SKM-1 (cell line): ENCODE data around the gene SIPA1.

ENCODE experiments used
- DNase-seq: peaks from one replicate; lab custom pipeline; 2025; ENCODE audit not compliant: unreplicated experiment; lab: John Stamatoyannopoulos, UW

The SIPA1 gene

GRCh38 chr11:65637794-65638419 is at the start of gene SIPA1:
SIPA1 (plus strand) TSS chr11:65638101; CDS start chr11:65640922, 2,821 bp downstream.
- DNase-seq: peak; percentile 35

DNA sequence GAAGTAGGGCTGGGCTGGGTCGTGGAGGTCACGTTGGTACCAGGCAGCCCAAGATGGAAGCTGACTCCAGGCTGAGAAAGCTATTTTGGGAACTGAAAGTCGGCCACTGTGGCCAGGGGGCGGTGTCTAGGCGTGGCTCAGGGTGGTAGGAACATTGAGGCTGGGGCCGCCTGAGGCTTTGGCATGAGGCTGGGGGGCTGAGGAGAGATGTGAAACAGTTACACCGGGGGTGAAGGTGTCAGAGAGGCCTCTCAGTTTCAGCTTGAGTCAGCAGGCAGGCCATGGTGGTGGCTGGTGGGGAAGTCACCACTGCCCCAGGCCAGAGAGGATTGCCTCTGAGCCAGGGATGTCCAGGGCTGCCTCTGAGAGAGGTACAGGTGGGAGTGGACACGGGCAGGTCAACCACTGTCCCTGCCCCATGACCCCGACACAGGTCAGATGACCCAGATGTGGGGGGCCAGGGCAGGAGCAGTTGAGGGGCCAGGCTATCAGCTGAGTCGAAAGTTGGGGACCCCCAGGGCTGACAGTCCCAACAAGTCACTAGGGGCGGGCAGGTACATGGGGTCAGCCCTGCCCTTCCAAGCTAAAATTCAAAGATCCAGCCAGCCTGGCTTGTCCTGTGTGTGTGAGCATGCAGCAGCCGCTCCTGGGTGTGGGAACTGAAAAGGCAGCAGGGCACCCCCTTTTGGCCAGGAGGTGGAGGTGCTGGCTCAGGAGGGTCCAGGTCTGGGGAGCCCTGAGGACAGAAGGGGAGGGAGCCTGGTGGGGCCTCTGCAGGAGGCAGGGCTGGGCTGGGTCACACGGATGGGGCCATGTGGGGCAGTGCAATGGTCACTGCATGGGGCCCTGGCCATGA is 49.5 kb upstream of the SIPA1 start:
- DNase-seq: peak; percentile 45

DNA sequence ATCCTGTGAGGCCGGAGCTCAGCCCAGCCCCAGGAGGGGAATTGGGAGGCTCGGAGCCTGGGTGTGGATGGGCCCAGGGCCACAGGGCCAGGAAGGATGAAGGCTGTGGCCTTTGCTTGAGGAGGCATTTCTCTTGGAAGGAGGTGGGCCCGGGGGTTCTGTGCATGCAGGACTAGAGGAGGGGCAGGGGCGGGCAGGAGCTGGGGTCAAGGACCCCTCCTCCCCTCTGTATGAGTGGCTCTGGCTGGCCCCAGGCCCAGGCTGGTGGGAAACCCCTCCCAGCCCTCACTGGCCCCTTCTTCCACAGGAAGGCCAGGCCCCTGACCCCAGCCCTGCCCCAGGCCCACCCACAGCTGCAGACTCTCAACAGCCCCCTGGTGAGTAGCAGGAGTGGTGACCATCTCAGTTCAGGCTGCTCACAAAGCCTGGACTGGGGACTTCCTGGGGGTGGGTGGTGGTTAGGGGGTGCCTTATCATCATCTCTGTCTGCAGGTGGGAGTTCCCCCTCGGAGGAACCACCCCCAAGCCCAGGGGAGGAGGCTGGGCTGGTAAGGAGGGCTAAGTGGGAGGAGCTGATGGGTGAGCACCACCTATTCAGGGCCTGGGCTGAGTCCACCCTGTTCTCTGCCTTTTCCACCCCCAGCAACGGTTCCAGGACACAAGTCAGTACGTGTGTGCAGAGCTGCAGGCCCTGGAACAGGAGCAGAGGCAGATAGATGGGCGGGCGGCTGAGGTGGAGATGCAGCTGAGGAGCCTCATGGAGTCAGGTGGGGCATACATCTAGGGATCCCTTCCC is 48.3 kb upstream of the SIPA1 start:
- no peak for DNase-seq

GRCh38 chr11:65590240-65590738 is 47.6 kb upstream of the SIPA1 start:
- no peak for DNase-seq

GRCh38 chr11:65591939-65592857 is 45.7 kb upstream of the SIPA1 start:
- DNase-seq: no peak

GRCh38 chr11:65592858-65593517 is 44.9 kb upstream of the SIPA1 start:
- DNase-seq: no peak

GRCh38 chr11:65593518-65594414 is 44.1 kb upstream of the SIPA1 start:
- DNase-seq: no peak

DNA sequence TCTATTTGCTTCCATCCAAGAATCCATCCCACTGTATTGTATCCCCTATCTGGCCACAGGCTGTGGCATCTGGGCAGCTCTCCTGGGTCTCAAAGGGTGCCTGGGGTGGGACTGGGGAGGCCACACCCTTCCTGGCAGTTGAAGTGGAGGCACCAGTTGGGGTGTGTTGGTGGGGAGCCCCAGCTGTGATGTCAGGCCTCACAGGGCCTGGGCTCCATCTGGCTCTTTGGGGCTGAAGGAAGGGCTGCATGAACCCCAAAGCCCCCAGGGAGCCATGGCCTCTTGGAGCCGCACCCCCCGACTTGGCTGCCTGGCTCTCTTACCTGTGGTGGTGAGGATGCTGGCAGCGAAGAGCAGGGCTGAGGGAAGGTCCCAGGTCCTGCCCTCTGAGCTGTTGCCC is 42.8 kb upstream of the SIPA1 start:
- no peak for DNase-seq

DNA sequence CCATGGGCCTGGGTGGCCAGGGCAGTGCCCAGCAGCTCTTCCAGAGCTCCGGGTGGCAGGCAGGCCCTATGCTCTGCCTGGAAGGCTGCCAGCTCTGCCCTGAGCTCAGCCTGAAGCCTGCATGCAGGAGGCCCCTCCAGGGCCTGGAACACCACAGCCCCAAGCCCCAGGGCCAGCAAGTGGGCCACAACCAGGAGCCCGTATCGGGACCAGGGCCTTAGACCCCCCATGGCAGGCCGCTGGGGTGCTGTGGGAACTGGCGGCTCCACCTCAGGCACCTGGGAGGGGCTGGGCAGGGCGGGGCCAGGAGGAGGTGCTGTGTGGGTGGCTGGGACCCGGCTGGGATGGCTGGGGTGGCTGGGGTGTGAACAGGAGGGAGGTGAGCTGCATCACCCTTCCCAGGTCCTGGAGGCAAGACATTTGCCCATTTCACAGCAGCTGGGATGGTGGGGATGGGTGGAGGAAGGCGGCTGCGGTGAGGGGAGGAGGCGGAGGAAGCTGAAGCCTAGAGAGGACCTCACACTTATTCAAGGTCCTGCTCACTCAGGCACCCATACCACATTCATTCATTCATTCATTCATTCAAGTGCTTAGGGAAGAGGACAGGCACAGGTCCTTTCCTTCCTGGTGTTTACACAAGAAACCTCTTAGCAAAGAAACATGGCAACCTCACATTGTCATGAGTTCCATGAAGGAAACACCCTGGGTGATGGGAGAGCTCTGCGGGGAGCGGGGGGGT is 42.2 kb upstream of the SIPA1 start, which contains the start of gene KCNK7:
Gene KCNK7, minus strand, starts transcription at position 258 of the 739 bp plus-strand sequence. Its CDS starts 28 bp downstream, at position 230.
- no peak for DNase-seq

DNA sequence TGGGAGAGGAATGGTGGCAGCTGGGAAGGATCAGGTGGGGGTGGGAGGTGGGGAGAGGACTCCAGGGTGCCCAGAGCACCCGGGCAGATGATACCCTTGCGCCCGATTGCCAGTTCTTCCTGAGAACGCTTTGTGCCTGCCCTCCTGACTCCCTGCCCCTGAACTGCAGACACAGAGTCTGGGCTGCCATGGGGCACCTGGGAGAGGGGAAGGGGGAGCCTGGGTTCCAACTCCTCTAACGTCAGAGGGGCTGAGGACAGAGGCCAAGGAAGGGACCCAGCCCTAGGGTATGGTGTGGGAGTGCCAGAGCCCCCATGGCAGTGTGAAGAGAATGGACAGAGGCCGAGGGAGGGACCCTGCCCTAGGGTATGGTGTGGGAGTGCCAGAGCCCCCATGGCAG is 41.4 kb upstream of the SIPA1 start:
- no peak for DNase-seq

GRCh38 chr11:65598258-65598699 is 39.6 kb upstream of the SIPA1 start:
- DNase-seq: no peak

- no peak for DNase-seq
Observed at GRCh38 chr11:65599216-65599954, 38.5 kb upstream of the SIPA1 start.

GRCh38 chr11:65599955-65600246 is 38.0 kb upstream of the SIPA1 start:
- DNase-seq: no peak

GRCh38 chr11:65604258-65604657 is 33.6 kb upstream of the SIPA1 start:
- DNase-seq: no peak

GRCh38 chr11:65606876-65607613 is 30.9 kb upstream of the SIPA1 start:
- no peak for DNase-seq

DNA sequence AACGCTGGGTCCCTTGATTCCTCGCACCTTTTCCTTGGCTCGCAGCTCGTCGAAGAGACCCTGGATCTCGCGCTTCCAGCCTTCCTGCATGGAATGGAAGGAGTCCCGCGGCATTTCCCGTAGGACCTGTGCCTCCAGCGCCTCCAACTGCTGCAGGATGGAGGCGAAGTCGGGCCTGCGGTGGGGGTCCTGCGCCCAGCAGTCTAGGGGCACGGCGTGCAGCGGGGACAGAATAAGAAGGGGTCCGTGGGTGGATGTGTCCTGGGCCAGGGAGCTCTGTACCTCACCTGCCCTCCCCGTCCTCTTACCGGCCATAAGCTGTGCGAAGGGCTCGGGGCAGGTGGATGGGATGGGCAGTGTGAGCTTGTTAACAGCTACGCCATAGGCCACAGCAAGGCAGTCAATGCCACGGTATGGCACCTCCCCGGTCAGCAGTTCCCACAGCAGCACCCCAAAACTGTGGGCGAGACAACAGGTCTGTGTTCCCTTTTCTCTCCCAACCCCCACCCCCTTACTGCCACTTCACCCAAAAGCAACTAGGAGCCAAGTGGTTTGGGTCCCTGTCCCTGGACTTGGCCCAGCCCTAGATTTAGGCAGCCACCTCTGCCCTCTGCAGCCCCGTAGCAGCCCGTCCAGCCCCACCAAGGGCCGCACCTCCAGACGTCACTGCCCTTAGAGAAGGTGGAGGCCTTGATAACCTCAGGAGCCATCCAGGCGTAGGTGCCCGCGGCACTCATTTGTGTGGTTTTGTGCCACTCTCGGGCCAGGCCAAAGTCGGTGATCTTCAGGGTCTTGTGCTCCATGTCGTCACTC is 30.1 kb upstream of the SIPA1 start:
- DNase-seq: no peak
